Activated CD4-positive, alpha-beta T cell treated with anti-CD3 and anti-CD28 coated beads, Interleukin-2, Interleukin-4, amounts not matched to agents 100 ng/mL and 50 ng/mL, durations not matched to agents 16 hours and 8 hours (primary cell): Measurements from ENCODE around the gene USH2A.

Source experiments
- DNase-seq: peaks from one replicate; pipeline ENCODE4 v3.0.0-alpha.2; 2020; ENCODE audit warnings: low spot score

The USH2A gene

GRCh38 chr1:215932558-215932957 lies 490.7 kb downstream of the USH2A start:
- no peak for DNase-seq

- DNase-seq: no peak
Observed at GRCh38 chr1:215926670-215927069, 496.6 kb downstream of the USH2A start.

GRCh38 chr1:215923129-215923824 lies 500.0 kb downstream of the USH2A start:
- DNase-seq: no peak

GRCh38 chr1:215911406-215911968 lies 511.8 kb downstream of the USH2A start:
- DNase-seq: no peak

- DNase-seq: no peak
Observed at GRCh38 chr1:215905493-215906115, 517.6 kb downstream of the USH2A start.

- DNase-seq: no peak
Observed at GRCh38 chr1:215900684-215901083, 522.6 kb downstream of the USH2A start.

GRCh38 chr1:215899901-215900300 lies 523.3 kb downstream of the USH2A start:
- no peak for DNase-seq

- DNase-seq: no peak
Observed at GRCh38 chr1:215895893-215896292, 527.4 kb downstream of the USH2A start.

- no peak for DNase-seq
Observed at GRCh38 chr1:215895276-215895675, 528.0 kb downstream of the USH2A start.

GRCh38 chr1:215894617-215895016 lies 528.6 kb downstream of the USH2A start:
- no peak for DNase-seq

- DNase-seq: no peak
Observed at GRCh38 chr1:215891266-215892057, 531.8 kb downstream of the USH2A start.

- DNase-seq: no peak
Observed at GRCh38 chr1:215890438-215890837, 532.8 kb downstream of the USH2A start.

GRCh38 chr1:215889871-215890270 lies 533.4 kb downstream of the USH2A start:
- DNase-seq: no peak

GRCh38 chr1:215888159-215888558 lies 535.1 kb downstream of the USH2A start:
- no peak for DNase-seq

- DNase-seq: no peak
Observed at GRCh38 chr1:215887627-215888026, 535.6 kb downstream of the USH2A start.

GRCh38 chr1:215883004-215883403 lies 540.2 kb downstream of the USH2A start:
- DNase-seq: no peak

- DNase-seq: no peak
Observed at GRCh38 chr1:215878843-215879242, 544.4 kb downstream of the USH2A start.

GRCh38 chr1:215878128-215878527 lies 545.1 kb downstream of the USH2A start:
- DNase-seq: no peak

- DNase-seq: no peak
Observed at GRCh38 chr1:215877452-215877951, 545.7 kb downstream of the USH2A start.

GRCh38 chr1:215875712-215876111 lies 547.5 kb downstream of the USH2A start:
- no peak for DNase-seq

GRCh38 chr1:215875236-215875635 lies 548.0 kb downstream of the USH2A start:
- DNase-seq: no peak

GRCh38 chr1:215872658-215873057 lies 550.6 kb downstream of the USH2A start:
- no peak for DNase-seq

- DNase-seq: no peak
Observed at GRCh38 chr1:215868500-215868899, 554.7 kb downstream of the USH2A start.
